NAMALWA (cell line): ENCODE data around the gene TEX2.
A peak's percentile ranks its signal among the peaks of the same experiment; 100 is the strongest.

ENCODE experiments used
- DNase-seq: peaks from one replicate; pipeline ENCODE4 v3.0.0-alpha.2; 2015; ENCODE audit warnings: low spot score

TEX2 gene

DNA sequence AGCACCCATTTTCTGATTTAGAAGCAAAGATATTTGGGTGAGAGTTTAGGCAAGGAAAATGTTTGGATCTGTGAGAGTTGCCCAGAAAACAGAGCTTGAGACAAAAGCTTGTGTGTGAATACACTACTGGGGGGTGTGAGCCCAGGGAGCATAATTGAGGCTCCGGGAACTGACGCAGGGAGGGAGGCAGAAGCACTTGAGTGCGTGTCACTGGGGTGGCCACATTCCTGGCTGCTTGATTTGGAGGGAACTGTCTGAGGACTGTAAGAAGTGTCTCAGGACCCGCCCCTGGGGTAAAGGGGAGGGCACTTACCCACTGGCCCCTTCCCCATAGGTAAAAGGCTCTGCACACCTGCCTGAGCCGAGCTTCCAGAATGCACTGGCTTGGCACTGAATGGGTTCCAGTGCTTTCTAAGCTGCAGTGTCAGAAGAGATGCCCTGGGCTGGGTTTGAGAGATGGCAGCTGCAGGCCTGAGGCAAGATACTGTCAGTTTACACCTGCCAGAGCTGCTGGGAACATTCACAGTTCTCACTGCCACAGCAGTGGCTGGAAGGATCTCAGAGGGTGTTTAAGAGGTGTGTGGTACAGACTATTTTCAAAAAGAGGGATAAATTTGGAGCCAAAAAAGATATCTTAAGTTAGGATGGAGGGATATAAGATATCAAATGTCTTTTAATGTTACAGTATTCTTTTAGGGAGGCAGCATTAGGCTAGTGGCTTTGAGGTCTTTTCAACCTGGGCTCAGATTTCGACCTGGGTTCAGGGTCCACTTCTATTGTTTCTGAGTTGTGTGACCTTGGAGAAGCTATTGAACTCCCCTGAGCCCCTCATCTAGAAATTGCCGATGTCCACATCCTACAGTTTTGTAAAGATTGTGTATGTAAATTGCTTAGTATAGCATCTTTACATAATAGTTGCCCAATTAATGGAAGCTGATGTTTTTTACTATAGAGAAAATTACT lies 6.9 kb upstream of the TEX2 start:
- no peak for DNase-seq

DNA sequence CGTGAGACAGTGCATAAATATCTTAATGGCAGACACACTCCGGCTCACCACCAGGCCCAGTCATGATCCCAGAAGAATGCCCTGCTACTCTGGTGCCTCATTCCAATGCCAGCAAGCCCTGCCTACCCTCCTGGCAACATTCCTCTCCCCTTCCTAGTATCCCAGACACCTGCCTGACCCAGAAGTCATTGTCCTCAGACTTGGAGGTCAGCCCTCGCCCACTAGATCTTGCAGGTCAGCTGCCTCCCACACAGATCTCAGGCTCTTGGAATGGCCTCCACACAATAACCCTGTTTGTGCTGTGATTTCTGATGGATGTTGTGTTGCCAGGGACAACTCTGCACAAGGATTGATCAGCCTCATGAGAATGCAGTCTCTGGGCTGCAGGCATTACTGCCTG lies 1.8 kb upstream of the TEX2 start:
- DNase-seq, result no peak

DNA sequence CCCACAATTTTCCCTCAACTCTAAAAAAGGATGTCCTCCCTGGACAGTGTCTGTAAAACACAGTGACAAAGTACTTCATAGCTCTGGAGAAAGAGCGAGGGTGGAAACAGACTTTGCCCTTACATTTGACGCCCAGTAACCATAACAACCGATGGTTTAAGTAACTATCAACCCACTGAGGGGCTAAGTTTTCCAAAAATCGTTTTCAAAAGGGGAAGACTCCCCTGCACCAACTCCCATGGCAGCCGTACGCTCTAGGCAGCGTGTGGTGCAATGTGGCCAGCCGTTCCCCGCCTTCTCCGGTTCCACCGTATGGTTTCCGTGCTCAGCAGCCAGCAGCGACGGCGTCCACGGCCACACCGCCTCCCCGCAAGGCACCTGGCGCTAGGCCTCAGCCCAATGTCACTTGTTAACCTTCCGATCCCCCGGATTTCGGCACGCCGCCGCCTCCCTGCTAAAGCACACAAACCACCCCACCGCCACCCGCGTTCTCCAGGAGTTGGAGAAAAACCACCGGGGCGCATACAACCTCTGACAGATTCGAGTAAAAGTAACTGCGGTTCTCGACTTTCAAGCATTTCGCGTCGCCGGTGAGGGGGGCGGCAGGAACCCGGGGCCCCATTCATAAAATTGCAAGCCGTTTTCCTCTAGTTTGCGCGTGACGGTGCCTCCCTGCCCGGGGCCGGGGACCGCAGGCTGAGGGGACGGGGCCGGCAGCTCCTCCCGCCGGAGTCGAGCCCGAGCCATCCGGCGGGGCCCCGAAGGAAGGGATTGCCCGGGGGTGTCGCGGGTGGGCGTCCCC lies 661 bp downstream of the TEX2 start:
- DNase-seq, result peak; percentile 71

DNA sequence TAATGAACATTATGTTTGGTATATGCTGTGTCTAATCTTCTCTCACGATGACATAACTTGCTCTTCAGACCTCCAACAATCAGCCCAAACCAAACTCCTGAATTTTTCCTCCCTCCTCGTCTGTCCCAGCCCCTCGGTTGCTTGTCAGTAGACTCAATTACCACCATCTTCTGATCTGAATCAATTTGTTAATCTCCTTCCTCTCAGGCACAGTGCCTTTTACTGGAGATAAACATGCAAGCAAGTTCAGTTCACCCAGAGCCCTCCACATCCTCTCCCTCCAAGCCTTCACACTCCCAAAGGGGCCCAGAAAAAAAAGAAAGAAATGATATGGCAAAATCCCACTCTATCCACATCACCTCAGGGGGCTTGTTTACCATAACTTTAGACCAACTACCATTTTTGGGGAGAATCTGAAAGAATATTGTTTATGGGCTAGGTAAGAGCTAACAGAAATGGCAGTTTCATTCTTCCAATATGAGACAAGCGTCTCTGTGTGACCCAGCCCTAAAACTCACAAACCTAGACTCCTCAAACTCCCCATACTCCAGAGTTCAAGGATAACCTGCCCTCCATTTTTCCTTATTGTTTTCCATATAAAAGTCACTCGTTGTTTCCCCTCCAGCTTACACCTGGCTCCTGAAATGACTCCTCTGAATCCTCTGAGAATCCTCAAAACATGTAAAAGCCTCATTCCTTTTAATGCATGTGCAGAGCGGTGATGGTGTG lies 1.5 kb downstream of the TEX2 start:
- DNase-seq, result peak; percentile 16

DNA sequence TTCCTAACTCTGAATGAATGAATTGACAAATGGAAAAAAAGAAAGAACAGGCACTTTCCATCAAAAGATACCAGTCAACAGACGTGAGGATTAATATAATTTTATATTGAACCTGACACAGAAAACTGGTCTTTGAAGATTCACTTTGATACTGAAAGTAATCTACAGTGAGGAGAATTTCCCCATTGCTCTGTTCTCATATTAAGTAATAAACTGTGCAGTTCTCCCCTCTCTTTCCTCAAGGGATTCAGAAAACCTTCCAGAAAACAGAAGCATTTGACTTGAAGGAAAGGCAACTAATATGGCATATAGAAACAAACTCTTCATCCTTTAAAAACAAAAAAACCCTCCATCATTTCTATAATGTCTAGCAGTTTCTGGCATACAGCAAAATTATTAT lies 2.2 kb downstream of the TEX2 start:
- DNase-seq, result no peak

DNA sequence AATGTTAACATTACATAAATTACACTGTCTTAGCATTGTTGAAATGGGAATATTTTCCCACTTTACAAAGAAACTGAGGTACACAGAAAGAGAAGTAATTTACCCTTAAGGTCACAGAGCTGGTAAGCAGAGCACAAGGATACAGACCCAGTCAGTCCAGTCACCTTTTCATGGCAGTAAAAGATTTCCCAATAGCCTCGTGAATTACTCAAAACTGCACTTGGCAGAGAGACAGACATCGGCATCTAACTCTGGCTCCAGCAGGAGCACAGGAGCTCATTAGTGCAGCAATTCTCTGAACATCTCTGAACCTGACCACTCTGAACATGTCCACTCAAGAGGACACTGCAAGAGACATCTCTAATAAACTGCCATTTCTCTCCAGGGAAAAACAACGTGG lies 3.1 kb downstream of the TEX2 start:
- no peak for DNase-seq

DNA sequence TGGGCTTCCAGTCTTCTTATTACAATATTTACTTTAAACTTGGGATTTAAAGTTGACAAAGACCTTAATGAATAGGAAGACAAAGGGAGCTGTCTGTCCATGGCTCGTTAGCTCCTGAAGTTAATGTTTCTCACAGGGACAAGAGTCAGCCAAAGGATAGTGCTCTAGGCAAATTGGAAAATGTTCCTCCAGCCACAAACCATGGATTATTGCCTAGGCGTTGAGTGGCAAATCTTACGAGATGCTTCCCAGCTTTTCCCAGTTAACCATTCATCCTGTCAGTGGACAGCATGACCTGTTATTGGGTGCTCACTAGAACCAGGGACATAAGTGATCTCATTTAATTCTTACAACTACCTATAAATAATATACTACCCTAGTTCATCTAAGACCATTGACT lies 3.6 kb downstream of the TEX2 start:
- DNase-seq, result no peak

DNA sequence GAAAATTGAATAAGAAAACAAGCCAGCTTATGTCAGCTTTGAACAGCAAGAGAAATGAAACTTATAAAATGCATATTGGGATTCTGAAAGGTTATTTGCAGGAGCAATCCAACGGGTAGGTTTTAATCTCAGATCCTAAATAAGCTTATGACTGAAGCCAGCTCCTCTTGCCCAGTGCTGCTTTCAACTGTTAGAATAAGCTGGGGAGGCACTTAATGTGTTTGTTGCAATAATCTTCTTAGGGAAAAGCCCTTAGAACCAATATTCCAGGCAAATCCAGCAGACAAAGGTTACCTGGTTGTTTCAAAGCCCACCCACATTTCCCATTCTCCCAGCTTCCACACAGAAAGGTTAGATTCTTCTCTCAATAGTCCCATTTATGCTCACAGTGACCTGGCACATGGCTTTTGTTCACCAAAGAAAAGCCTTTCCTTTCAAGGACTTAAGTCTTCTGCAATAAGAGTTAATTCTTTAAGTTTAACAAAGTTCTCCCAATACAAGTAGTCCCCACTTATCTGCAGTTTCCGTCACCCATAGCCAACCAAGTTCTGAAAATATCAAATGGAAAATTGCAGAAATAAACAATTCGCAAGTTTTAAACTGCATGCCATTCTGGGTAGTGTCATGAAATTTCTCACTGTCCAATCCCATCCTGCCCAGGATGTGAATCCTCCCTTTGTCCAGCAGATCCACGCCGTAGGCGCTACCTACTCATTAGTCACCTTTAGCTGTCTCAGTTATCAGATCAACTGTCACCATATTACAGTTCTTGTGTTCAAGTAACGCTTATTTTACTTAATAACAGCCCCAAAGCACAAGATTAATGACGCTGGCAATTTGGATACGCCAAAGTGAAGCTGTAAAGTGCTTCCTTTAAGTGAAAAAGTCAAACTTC lies 5.9 kb downstream of the TEX2 start:
- DNase-seq, result no peak

DNA sequence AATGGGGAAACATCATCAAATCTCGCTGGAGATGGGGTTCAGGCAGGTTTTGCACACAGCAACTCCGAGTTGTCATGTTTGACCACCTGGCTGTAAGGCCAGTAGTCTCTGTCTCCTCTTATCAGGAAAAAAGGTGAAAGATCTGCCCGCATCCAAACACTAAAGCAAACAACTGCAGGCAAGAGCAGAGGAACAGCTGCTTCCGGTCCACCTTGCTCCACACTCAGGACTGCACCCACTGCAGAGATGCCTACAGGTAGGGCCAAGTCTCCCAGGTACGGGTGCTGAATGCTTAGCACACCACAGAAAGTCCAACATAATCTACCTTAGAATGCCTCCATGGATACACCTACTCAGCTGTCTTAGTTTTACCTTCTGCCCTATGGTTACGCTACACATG lies 7.3 kb downstream of the TEX2 start:
- no peak for DNase-seq

DNA sequence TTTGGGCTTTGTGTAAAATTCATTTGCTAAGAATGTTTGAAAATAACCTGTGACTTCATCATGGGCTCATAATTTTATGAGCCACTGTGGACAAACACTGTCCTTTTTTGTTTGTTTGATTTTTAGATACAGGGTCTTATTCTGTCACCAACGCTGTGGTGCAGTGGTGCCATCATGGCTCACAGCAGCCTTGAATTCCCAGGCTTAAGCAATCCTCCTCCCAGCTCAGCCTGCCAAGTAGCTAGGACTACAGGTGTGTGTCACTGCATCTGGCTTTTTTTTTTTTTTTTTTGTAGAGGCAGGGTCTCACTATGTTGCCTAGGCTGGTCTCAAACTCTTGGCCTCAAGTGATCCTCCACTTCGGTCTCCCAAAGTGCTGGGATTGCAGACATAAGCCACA lies 8.3 kb downstream of the TEX2 start:
- no peak for DNase-seq

DNA sequence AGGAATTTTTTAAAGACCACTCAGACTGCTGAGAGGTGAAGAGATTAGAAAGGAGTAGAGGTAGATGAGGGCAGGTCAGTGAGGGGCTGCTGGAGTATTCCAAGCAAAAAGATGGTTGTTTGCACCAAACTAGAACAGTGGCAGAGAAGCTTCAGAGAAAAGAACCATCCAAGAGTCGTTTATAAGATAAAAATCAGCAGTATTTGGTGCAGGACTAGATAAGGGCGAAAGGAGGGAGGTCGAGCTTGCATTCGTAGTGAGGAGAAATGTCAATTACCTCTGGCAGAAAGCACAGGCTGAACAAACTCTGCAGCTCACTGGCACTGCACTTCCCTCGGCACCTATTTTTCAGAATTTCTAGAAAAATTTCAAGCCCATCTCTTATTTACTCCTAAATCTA lies 9.6 kb downstream of the TEX2 start:
- DNase-seq, result no peak

DNA sequence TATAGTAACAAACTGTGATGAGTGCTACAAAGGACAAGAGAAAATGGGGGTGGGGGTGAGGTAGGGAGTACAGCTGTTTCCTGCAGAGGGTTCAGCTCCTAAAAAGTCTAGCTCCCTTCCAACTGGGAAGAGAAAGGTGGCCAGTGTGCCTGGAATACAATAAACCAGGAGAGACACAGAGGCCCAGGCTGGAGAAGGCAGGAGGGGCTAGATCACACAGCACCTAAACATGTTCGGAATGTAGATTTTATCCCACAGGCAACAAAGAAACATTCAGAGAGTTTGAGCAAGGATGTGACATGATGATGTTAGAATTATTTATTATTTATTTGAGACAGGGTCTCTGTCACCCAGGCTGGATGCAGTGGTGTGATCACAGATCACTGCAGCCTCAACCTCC lies 10.2 kb downstream of the TEX2 start:
- DNase-seq, result no peak

DNA sequence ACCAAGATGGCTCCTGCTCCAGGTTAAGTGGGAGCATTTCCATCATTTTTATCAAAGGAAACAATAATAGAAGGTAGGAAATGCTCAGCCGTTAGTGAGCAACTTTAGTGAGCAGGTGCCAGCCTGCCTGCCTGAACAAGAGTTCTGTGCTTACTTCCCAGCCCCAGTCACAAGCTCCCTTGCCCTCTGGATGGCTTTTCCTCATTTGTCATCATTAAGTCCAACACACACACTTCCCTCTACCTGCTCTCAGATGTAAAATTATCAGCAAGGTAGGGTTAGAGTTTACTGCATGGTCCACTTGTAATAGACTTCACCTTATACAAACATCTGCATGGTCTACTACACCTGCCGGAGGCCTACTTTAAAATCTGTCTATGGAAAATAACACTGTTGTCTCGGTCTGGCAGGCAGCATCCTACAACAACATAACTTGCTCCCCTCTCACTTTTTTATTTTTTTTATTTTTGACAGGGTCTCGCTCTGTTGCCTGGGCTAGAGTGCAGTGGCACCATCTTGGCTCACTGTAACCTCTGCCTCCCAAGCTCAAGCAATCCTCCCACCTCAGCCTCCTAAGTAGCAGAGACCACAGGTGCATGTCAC lies 12.7 kb downstream of the TEX2 start:
- no peak for DNase-seq

DNA sequence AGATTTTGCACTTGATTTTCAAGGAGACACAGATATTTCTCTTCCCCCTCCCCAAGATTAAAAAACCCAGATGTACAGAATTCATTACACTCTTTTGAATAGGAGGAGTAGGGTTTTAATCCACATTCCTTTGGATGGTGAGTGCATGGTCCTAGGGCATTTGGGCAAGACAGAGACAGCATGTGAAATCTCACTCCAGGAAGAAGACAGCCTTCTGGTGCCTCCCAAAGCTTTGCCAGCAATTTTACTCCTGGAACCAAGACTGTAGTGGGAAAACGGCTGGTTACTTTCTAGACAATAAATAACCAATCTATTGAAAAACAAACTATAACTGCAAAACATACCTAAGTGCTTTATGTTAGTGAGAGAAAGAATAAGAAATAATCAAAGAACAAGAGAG lies 15.2 kb downstream of the TEX2 start:
- DNase-seq, result no peak

DNA sequence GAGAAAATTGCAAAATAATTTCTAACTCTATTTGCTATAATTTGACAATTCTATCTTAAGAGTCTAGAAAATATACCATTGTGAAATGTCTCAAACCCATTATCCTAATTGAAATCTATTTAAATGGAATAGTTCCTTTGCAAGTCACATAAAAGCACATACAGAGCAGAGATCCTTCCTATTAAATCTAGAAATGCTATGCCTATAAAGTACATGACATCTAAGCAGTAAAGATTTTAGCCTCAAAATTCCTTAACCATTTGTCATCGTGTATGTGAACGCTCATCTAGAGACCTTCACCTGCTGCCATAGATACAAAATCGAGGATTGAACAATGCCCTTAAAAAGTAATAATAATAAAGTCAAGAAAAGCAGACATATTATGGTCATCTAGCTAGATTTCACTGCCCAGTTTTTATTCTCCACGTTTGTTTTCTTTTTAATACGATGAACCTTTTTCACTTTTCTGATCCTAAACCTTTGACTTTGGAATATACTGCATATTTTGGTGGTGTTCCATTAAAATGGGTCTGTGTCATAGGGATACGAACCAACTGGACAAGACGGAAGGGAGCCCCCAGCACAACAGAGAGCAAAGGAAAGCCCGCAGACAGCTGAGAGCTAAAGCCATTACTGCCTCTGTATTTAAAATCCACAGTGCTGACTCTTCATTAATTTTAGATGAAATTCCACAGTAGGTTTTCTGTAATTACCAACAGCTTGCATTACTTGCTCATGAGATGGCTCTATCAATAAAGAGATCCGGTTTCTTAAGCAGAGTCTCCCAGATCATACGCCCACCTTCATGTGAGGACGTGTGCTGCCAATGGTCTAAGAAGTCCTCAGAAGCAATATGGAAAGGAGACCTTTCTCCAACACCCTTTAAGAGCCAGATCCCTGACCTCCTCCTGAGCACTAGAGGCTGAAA lies 17.6 kb downstream of the TEX2 start:
- DNase-seq, result no peak

DNA sequence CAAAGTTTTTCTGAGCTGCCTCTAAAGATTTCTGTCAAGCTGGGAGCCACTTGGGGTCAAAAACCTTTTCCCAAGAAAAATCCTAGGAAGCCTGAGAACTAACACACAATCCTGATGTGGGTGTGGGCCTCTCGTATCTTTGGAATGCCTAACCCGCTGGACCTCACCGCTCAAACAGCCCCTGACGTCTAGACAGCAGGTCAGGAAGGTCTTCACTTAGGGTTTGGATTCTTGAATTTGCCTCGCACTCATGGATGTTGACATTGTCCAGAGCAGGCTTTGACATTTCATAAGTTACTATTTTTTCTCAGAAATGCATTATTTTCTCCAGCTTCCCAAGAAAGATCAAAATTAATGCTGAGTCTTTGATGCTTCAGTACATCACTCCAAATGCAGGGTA lies 18.9 kb downstream of the TEX2 start:
- no peak for DNase-seq

DNA sequence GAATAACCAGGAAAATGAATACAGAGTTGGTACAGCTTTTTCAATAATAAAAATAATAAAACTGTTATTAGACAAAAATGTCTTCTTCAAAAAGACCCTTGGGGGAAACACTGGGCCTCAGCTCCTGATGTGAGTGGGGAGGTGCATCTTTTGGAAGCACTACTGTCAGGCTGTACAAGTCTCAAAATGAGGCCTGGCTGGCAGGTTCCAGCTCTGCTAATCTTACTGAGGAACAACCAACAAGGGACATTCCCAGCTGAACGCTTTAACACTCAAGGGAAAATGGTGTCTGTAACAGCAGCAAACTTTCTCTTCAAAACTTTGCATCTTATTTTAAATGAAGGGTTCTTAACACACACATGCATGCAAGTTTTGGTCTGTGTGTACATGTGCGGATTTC lies 19.7 kb downstream of the TEX2 start:
- no peak for DNase-seq

DNA sequence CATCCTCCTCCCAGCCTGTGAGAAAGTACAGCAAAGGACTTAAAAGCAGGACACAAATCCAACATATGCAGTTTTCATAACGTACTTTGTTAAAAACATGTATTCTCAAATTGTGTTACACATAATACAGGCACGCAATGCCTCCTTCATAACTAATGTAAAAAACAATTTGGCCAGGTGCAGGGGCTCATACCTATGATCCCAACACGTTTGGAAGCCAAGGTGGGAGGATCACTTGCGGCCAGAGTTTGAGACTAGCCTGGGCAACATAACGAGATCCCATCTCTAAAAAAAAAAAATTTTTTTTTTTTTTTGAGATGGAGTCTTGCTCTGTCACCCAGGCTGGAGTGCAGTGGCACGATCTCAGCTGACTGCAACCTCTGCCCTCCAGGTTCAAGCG lies 20.4 kb downstream of the TEX2 start:
- no peak for DNase-seq

DNA sequence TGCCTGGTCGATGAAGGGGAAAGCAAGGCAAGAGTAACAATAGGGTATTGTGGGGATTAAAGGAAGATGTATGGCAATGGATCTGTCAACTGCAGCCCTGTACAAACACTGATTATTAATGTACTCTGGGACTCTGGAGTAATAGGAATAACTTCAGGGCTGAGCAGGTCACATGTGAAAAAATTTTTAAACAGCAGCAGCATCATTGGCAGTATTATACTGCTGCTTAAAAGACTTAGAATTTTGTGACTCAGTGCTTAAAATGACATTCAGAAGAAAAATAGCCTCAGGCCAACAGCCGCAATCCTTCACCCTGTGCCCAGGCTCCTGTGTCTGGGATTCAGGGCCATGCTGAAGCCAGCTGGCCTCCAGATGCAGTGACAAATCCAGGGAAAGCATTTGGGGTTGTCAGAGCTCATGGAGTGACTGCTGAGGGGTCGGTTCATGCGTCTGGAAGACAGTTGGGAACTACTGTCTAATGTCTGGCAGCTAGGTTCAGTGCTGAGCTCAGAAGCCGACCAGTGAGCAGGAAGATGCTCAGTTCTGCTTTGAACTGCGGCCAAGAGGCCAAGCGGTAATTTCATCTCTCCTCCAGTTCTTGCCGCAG lies 22.2 kb downstream of the TEX2 start:
- DNase-seq, result no peak
